Measurements from ENCODE around the gene IRS1. TPM values are rescaled to one million over a fixed set of nuclear protein-coding genes. Genes with fewer than 3 reads are reported as not detected.

The IRS1 gene
- total RNA-seq, 1 experiment from 2014 or later: 15.0 TPM

GRCh38 chr2:226792155-226792881 lies 7.3 kb downstream of the IRS1 start:
- H3K4me2 ChIP-seq (ENCODE audit: insufficient read depth, insufficient read length, low read length): peak overlapping the region; percentile 92
- H4K5ac ChIP-seq (ENCODE audit: insufficient read length, low read depth, low read length): no peak overlapping the region
- H3K27ac Mint-ChIP-seq: peak overlapping the region; percentile 92 to 98 (median 97)
- H2BK12ac ChIP-seq (ENCODE audit: insufficient read length, low read depth, low read length): no peak overlapping the region
- H3K27ac ChIP-seq (ENCODE audit: insufficient read length, low read depth, low read length): peak overlapping the region; percentile 84
- H4K91ac ChIP-seq (ENCODE audit: insufficient read length, low read depth, low read length): no peak overlapping the region
- H3K9ac ChIP-seq (ENCODE audit: extremely low read depth, insufficient read length, low read length): peak overlapping the region; percentile 61
- no peak overlapping the region for H2BK5ac ChIP-seq (ENCODE audit: insufficient read length, low read length)
- WGBS (ENCODE audit: extremely low coverage, insufficient read length, low lambda C conversion rate): no CpG with 5 or more reads among the region's 7 CpGs
- H3K4ac ChIP-seq (ENCODE audit: low read depth, low read length): no peak overlapping the region
- peaks cover 2% of the 10 kb centered on the region; the same call in 1 of the 2 replicates for H3K4me1 ChIP-seq (ENCODE audit: insufficient read depth, low read length)
- H4K20me1 ChIP-seq (ENCODE audit: control insufficient read depth, insufficient read depth, insufficient read length): no peaks in the 10 kb centered on the region
- H3K56ac ChIP-seq (ENCODE audit: insufficient read length, low read depth, low read length): no peak overlapping the region
- H3K23me2 ChIP-seq (ENCODE audit: insufficient read length, low read depth, low read length, poor library complexity, severe bottlenecking): peaks cover 13% of the 10 kb centered on the region
- no peak overlapping the region for H3K23ac ChIP-seq (ENCODE audit: insufficient read length, low read depth, low read length)
- no peak for DNase-seq
- no peak overlapping the region for H2AK5ac ChIP-seq (ENCODE audit: insufficient read length, low read length)
- no peak overlapping the region for H2BK20ac ChIP-seq (ENCODE audit: low read depth, low read length, poor library complexity, severe bottlenecking)
- peak overlapping the region; percentile 10 for H2BK120ac ChIP-seq (ENCODE audit: low read depth, low read length, poor library complexity, severe bottlenecking)
- H3K18ac ChIP-seq (ENCODE audit: insufficient read length, low read depth, low read length): no peak overlapping the region
- no peak overlapping the region for H4K8ac ChIP-seq (replicated peaks; ENCODE audit: insufficient read length, low read depth, low read length)
- H3K9me3 ChIP-seq (ENCODE audit: control insufficient read depth, low read depth, low read length): no peaks in the 10 kb centered on the region
- peaks cover 8% of the 10 kb centered on the region; the same call in 1 of the 2 replicates for H3K79me2 ChIP-seq (ENCODE audit: insufficient read depth, low read length)
- H3K79me1 ChIP-seq (ENCODE audit: insufficient read depth, low read depth, low read length, poor library complexity, severe bottlenecking): peaks cover 5% of the 10 kb centered on the region
- H3K9me3 Mint-ChIP-seq: peaks cover 0 to 2% of the 10 kb centered on the region in 2 experiments; a peak in 3 of 5 replicates
- no peaks in the 10 kb centered on the region for H3K27me3 ChIP-seq (ENCODE audit: insufficient read depth, low read length)
- H2AFZ ChIP-seq (ENCODE audit: low read length): no peak overlapping the region
- H3K27me3 Mint-ChIP-seq (ENCODE audit: low read depth): peaks cover 1% of the 10 kb centered on the region; the same call in 1 of the 2 replicates
- TF ChIP-seq, protein P1, sequence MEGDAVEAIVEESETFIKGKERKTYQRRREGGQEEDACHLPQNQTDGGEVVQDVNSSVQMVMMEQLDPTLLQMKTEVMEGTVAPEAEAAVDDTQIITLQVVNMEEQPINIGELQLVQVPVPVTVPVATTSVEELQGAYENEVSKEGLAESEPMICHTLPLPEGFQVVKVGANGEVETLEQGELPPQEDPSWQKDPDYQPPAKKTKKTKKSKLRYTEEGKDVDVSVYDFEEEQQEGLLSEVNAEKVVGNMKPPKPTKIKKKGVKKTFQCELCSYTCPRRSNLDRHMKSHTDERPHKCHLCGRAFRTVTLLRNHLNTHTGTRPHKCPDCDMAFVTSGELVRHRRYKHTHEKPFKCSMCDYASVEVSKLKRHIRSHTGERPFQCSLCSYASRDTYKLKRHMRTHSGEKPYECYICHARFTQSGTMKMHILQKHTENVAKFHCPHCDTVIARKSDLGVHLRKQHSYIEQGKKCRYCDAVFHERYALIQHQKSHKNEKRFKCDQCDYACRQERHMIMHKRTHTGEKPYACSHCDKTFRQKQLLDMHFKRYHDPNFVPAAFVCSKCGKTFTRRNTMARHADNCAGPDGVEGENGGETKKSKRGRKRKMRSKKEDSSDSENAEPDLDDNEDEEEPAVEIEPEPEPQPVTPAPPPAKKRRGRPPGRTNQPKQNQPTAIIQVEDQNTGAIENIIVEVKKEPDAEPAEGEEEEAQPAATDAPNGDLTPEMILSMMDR (conservative IDR thresholded peaks at IDR 0.05): no peak
- H3K14ac ChIP-seq (ENCODE audit: insufficient read depth, low read length): no peak overlapping the region
- H3K4me1 Mint-ChIP-seq: peaks cover 39 to 53% of the 10 kb centered on the region in 2 experiments
- H2BK15ac ChIP-seq (ENCODE audit: low read depth, low read length): no peak overlapping the region
- H3K4me3 Mint-ChIP-seq: peak overlapping the region; percentile 65 to 84
- H3T11ph ChIP-seq (ENCODE audit: low read length): no peak overlapping the region
- peaks cover 19 to 29% (median 25%) of the 10 kb centered on the region in 3 experiments for H3K36me3 Mint-ChIP-seq (ENCODE audit: insufficient read depth in 1 of 3, low read depth in 3 of 3)

Data from H9 (cell line).